AG04450 (cell line): ENCODE data around the gene FMO1. TPM values are rescaled to one million over a fixed set of nuclear protein-coding genes. Genes with fewer than 3 reads are reported as not detected.
"Not testable (repeated sequence)": the region's sequence is repeated elsewhere in the genome, so short reads cannot be mapped to it uniquely, and the experiment has no call there.

Source experiments
- CTCF ChIA-PET: fragments of 300-600, 350-600 bp; formaldehyde crosslinking; extraction: SDS; loops from one replicate; lab custom pipeline; 2022; ENCODE audit warnings: antibody characterized with exemption, inconsistent platforms; lab: Charles Lee
- POLR2A ChIA-PET: fragments of 350-600 bp; formaldehyde crosslinking; extraction: SDS; loops from one replicate; lab custom pipeline; 2021; ENCODE audit warnings: antibody characterized with exemption, inconsistent platforms; lab: Yijun Ruan, JAX
- DNase-seq: peaks from one replicate; pipeline ENCODE4 v3.0.0-alpha.2; 2011; ENCODE audit warnings: low read depth, low spot score
- H3K27ac ChIP-seq: one replicate; pipeline ENCODE4 v1.5.1; 2012; ENCODE audit warnings: low read depth, low read length, control low read depth
- H3K27me3 ChIP-seq: one replicate; pipeline ENCODE4 v1.6.0; 2012; ENCODE audit warnings: low read length; ENCODE audit not compliant: control insufficient read depth, insufficient read depth
- H3K4me3 ChIP-seq: 2 replicates; pipeline ENCODE4 v1.5.1; 2011; ENCODE audit warnings: mild to moderate bottlenecking, low read depth, low read length, control low read depth
- H3K9me3 ChIP-seq: 2 replicates; pipeline ENCODE4 v1.5.1; 2012; ENCODE audit warnings: low read length; ENCODE audit not compliant: control insufficient read depth, insufficient read depth
- CTCF ChIP-seq: IDR thresholded peaks from 2 replicates; pipeline ENCODE4 v1.5.1; 2011; ENCODE audit warnings: low read depth, low read length, control low read depth, inconsistent platforms
- polyA plus RNA-seq: library from polyadenylated mRNA; depleted of rRNA; stranded (reverse); fragments of >200 nt; gene quantifications from 2 replicates; pipeline ENCODE4 v1.2.3, GENCODE V29; 2011

Gene FMO1
- polyA plus RNA-seq, 1 experiment = not detected

DNA sequence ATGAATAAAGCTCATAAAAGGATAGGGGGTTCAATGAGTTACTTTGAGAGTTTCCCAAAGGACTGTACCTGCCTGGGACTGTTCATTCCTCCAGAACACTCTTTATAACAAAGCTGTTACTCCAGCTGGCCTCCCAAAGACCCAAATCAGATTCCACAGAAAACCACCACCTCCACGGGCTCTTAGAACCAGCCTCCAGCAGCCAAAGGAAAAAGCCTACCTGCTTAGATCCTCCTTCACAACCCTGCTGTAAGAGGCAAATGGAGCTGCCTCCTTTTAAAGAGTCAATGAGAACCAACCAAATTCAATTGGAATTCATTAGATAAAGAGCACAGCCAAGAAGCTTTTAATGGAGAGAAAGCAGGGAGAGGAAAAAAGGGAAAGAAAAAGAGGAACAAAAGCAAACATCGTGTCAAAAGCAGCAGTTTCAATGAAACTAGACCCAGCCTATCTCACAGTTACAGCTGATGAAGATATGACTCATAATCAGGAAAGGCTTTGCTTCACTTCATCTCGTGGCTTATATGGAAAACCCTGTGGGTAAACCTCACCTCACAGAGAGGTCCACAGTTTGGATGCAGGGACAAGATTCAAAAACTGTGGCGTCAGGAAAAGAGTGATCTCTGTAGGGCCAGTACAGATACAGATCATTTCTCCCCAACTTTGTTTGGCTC, 37.9 kb downstream of the FMO1 start:
- POLR2A ChIA-PET = no interaction called here

DNA sequence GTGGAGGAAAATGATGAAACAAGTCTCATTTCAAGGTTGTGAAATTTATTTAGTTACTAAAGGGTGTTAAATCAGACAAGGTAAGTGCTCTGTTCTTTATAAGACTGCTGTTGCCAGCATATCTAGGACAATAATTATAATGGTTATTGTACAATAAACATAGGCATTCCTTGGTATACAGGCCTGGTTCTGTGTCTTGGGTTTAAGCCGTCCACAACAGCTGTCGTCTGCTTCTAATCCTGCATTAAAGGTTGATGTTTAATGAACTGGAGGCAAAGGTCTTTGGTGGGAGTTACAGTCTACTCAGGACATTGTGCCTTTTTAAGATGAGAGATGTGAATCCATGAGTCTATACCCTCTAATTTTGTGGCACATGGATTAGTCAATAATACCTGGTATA, 42.3 kb downstream of the FMO1 start:
- ChIA-PET POLR2A (no interaction called here), CTCF (no interaction called here)
- no peak overlapping the region for H3K27ac ChIP-seq
- H3K9me3 ChIP-seq = no peaks in the 10 kb centered on the region
- no peak for TF ChIP-seq CTCF
- no peak overlapping the region for H3K4me3 ChIP-seq
- no peaks in the 10 kb centered on the region for H3K27me3 ChIP-seq
- DNase-seq = no peak

More for the DNA sequence above, 37.9 kb downstream of the FMO1 start:
- no peaks in the 10 kb centered on the region for H3K9me3 ChIP-seq
- DNase-seq = no peak
- CTCF ChIA-PET = interaction anchor here (0.7 to 2.4 kb wide), 4 partner anchors 28 to 430 kb away, joined by 3 to 14 read pairs (median 3); partner anchors contain the start of gene FMO4
- H3K27ac ChIP-seq = no peak overlapping the region
- no peak for TF ChIP-seq CTCF
- no peak overlapping the region for H3K4me3 ChIP-seq
- no peaks in the 10 kb centered on the region for H3K27me3 ChIP-seq

GRCh38 chr1:171292799-171293198, 44.5 kb downstream of the FMO1 start:
- POLR2A ChIA-PET = no interaction called here
- Histone ChIP-seq H3K4me3 (no peak overlapping the region), H3K27ac (no peak overlapping the region), H3K9me3 (no peaks in the 10 kb centered on the region), H3K27me3 (no peaks in the 10 kb centered on the region)
- DNase-seq = no peak
- no peak for TF ChIP-seq CTCF
- CTCF ChIA-PET = interaction anchor here (1.1 kb wide), 1 partner anchor 325 kb away, joined by 4 read pairs; no protein-coding TSS in a partner anchor

DNA sequence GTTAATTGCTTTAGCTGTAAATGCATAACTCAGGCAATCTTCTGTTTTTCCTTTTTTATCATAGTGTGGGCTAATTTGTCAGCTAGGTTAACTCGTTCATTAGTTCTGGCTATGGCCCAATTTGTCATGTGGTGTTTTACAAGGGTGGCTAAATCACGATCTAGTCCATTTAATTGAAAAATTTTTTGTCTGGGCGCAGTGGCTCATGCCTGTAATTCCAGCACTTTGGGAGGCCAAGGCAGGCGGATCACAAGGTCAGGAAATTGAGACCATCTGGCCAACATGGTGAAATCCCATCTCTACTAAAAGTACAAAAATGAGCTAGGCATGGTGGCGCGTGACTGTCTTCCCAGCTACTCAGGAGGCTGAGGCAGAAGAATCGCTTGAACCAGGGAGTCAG, 47.1 kb downstream of the FMO1 start:
- CTCF ChIA-PET = interaction anchor here (1.0 kb wide), 1 partner anchor 18 kb away, joined by 5 read pairs; the partner anchor contains the start of gene FMO4
- H3K27ac ChIP-seq, H3K4me3 ChIP-seq, H3K9me3 ChIP-seq, POLR2A ChIA-PET, H3K27me3 ChIP-seq, DNase-seq: not testable (repeated sequence)

DNA sequence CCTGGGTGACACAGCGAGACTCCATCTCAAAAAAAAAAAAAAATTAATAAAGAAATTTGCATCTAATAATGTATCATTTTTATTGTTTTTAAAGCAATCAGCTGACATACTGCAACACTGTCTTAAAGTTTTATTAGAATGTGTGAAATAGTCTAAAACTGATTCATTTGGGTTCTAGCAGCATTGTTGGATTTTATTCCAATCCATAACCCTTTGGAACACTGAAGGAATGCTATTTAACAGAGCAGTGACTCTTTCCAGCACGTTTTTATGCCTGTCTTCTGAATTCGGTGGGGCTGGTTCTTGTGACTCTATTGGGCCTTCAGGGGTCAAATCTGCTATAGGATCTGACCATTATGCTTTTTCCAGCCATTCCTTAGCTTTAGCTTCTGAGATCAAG, 47.5 kb downstream of the FMO1 start:
- no peak overlapping the region for H3K27ac ChIP-seq
- CTCF ChIA-PET = interaction anchor here (1.0 kb wide), 1 partner anchor 18 kb away, joined by 5 read pairs; the partner anchor contains the start of gene FMO4

More for the DNA sequence above, 47.5 kb downstream of the FMO1 start:
- Histone ChIP-seq H3K4me3 (no peak overlapping the region), H3K9me3 (no peaks in the 10 kb centered on the region), H3K27me3 (no peaks in the 10 kb centered on the region)
- POLR2A ChIA-PET = no interaction called here
- TF ChIP-seq CTCF = no peak
- no peak for DNase-seq
